M059J (cell line): ENCODE data around the gene AXDND1. TPM values are rescaled to one million over a fixed set of nuclear protein-coding genes. Genes with fewer than 3 reads are reported as not detected.
"Not testable (repeated sequence)": the region's sequence is repeated elsewhere in the genome, so short reads cannot be mapped to it uniquely, and the experiment has no call there.

Source experiments
- DNase-seq: peaks from one replicate; pipeline ENCODE4 v3.0.0-alpha.2; 2012; ENCODE audit warnings: low read depth
- total RNA-seq: library from RNA; depleted of rRNA; stranded (reverse); fragments of >200 nt; shearing (Covaris generic); gene quantifications from 2 replicates; pipeline ENCODE4 v1.2.3, GENCODE V29; 2014

The AXDND1 gene
- total RNA-seq, 1 experiment from 2014 or later: not detected

DNA sequence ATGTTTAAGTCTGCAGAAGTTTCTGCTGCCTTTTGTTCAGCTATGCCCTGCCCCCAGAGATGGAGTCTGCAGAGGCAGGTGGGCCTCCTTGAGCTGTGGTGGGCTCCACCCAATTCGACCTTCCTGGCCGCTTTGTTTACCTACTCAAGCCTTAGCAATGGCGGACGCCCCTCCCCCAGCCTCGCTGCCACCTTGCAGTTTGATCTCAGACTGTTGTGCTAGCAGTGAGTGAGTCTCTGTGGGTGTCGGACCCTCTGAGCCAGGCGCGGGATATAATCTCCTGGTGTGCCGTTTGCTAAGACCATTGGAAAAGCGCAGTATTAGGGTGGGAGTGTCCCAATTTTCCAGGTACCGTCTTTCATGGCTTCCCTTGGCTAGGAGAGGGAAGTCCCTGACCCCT is 99.9 kb downstream of the AXDND1 start:
- not testable (repeated sequence) for DNase-seq

DNA sequence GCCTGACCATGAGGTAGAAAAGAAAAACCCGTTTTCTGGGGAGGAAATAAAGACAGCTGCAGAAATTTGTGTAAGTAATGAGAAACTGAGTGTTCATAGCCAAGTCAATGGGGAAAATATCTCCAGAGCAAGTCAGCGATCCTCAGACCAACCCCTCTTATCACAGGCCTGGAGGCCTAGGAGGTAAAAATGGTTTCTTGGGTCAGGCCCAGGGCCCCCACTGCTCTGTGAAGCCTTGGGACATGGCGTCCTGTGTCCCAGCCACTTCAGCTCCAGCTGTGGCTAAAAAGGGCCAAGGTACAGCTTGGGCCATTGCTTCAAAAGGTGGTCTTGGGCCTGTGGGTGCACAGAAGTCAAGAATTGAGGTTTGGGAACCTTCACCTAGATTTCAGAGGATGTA is 108.9 kb downstream of the AXDND1 start:
- no peak for DNase-seq

DNA sequence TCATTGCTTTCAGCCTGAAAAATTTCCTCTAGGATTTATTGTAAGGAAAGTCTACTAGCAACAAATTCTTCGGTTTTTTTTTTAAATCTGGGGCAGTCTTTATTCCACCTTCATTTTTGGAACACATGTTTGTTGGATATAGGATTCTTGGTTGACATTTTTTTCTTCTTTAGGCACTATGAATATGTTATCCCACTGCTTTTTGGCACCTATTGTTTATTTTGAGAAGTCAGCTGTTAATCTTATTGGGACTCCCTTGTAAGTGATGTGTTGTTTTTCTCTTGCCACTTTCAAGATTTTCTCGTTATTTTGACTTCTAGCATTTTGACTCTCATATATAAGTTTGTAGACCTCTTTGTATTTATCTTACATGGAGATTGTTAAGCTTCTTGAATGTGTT is 110.7 kb downstream of the AXDND1 start:
- DNase-seq: no peak

DNA sequence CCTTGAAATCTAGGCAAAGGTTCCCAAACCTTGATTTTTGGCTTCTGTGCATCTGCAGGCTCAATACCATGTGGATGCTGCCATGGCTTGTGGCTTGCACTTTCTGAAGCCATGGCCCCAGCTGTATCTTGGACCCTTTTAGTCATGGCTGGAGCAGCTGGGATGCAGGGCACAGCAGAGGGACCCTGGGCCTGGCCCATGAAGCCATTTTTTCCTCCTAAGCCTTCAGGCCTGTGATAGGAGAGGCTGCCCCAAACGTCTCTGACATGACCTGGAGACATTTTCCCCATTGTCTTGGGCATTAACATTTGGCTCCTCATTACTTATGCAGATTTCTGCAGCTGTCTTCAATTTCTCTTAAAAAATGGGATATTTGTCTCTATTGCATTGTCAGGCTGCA is 112.6 kb downstream of the AXDND1 start:
- DNase-seq: no peak

DNA sequence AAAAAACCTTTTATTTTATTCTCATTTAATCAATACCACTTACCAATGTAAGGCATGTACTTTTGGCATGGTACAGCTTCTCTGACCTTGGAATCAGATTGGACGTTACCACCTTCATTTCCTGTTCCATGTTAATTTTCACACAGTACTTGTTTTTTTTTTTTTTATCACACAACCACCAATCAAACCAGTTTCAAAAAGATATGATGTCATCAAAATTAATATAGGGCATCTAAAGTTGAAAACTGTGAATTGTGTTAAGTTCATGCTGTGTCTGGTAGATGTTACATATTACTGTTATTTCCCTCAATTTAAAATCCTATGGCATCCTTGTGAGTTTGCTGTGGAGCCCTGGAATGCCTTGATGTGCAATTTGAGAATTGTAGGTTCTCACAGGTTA is 124.8 kb downstream of the AXDND1 start:
- no peak for DNase-seq

DNA sequence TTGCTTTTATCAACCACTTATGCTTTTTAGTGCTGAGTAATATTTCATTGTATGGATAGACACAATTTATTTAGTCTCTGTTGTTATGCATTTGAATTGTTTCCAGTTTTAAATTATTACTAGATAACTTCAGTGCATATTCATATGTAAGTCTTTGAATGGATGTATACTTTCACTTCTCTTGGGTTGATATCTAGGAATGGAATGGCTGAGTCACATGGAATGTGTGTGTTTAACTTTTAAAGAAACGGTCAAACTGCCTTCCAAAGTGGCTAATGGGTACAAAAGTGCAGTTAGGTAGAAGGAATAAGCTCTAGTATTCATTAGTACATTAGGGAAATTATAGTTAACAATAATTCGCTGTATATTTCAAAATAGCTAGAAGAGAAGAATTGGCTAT is 127.6 kb downstream of the AXDND1 start:
- peak; percentile 13 for DNase-seq

- no peak for DNase-seq
These were observed 140.4 kb downstream of the AXDND1 start for GRCh38 chr1:179506199-179506598.

GRCh38 chr1:179509384-179509783 is 143.6 kb downstream of the AXDND1 start:
- DNase-seq: no peak

- no peak for DNase-seq
These were observed 144.3 kb downstream of the AXDND1 start for GRCh38 chr1:179510038-179510437.

- DNase-seq: no peak
These were observed 151.4 kb downstream of the AXDND1 start for GRCh38 chr1:179516976-179517705.

GRCh38 chr1:179518544-179518943 is 152.8 kb downstream of the AXDND1 start:
- DNase-seq: not testable (repeated sequence)

GRCh38 chr1:179529482-179530195 is 163.9 kb downstream of the AXDND1 start:
- no peak for DNase-seq

DNA sequence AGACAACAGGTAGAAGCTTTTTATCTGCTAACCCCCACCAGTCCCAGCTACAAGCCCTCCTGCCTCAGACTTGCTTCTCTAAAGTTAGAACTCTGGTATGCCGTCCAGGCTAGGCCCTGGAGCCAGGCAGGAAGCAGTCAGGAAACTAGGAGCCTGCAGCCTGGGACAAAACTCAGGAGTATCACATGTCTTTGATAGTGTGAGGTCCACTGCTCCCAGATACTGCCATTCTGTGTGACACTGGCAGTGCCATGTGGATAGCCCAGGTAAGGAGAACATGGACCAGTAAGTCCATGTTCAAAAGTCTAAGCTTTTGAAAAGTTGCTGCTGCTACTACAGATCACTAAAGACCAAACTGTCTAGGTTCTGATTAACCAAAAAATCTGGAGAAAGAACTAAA is 164.6 kb downstream of the AXDND1 start:
- DNase-seq: no peak

GRCh38 chr1:179541774-179542173 is 176.0 kb downstream of the AXDND1 start:
- DNase-seq: no peak

DNA sequence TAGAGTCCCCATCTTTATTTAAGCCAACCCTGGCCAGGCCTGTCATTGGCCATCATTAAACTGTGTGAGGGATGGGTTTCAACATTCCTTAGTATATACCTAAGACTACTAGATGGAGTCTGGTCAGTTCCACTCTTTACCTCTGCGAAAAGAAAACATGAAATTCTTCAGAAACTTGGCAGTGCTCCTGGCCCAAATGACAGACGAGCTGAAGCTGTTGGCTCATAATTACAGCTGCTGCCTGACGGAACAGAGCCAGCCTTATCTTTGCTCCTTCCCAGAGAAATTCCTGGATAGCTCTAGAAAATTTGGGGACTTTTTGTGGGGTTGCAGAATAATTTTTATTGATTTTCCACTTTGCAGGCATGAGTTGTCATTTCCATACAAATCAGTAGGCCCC is 179.6 kb downstream of the AXDND1 start:
- no peak for DNase-seq

- no peak for DNase-seq
These were observed 181.3 kb downstream of the AXDND1 start for GRCh38 chr1:179547021-179547535.

GRCh38 chr1:179548666-179549367 is 183.0 kb downstream of the AXDND1 start:
- DNase-seq: no peak

DNA sequence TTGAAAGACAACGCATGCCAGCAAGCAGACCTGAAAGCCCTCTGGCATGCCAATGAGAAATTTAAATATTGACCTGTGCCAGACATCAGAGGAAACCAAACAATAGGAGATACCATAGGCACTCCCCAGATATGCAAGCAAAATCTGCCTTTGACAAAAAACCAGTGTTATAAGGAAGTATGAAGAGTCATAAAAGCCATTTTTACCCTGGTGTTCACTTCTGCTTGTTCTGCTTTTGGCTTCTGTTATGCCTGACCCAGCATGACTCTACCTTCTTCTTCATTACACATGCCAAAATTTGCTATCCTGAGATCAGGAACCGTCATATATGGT is 183.6 kb downstream of the AXDND1 start:
- no peak for DNase-seq

- peak; percentile 66 for DNase-seq
These were observed 185.2 kb downstream of the AXDND1 start for GRCh38 chr1:179550746-179551682.

DNA sequence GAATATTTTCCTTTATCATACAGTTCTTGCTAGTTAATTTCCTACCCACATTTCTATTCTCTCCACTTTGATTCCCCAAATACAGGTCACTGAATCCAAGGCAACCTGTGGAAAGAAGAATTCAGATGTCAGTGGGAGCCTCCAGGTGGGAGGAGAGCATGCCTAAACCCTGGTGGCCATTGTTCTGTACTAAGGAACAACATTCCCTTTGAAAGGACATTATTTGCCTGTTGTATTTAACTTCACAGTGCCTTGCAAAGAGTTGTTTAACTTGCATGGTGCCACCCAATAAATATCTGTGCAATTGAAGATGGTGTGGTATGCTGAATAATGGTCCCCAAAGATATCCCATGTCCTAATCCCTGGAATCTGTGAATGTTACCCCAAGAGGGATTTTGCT is 188.7 kb downstream of the AXDND1 start:
- DNase-seq: no peak

DNA sequence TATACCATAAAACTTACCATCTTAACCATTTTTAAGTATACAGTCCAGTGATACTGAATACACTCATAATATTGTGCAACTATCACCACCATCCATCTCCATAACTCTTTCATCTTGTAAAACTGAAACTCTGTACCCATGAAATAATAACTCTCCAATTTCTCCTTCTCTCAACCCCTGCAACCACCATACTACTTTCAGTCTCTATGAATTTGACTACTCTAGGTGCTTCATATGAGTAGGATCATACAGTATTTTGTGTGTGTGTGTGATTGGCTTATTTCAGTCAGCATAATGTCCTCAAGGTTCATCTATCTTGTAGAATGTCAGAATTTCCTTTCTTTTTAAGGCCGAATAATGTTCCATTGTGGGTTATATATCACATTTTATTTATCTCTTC is 192.3 kb downstream of the AXDND1 start:
- no peak for DNase-seq
